Epidermal melanocyte (primary cell): ENCODE measurements around the gene SFTPD.

Experiments used
- DNase-seq: peaks from one replicate; pipeline ENCODE4 v3.0.0; 2011; ENCODE audit warnings: low spot score; ENCODE audit not compliant: insufficient read length

SFTPD gene

DNA sequence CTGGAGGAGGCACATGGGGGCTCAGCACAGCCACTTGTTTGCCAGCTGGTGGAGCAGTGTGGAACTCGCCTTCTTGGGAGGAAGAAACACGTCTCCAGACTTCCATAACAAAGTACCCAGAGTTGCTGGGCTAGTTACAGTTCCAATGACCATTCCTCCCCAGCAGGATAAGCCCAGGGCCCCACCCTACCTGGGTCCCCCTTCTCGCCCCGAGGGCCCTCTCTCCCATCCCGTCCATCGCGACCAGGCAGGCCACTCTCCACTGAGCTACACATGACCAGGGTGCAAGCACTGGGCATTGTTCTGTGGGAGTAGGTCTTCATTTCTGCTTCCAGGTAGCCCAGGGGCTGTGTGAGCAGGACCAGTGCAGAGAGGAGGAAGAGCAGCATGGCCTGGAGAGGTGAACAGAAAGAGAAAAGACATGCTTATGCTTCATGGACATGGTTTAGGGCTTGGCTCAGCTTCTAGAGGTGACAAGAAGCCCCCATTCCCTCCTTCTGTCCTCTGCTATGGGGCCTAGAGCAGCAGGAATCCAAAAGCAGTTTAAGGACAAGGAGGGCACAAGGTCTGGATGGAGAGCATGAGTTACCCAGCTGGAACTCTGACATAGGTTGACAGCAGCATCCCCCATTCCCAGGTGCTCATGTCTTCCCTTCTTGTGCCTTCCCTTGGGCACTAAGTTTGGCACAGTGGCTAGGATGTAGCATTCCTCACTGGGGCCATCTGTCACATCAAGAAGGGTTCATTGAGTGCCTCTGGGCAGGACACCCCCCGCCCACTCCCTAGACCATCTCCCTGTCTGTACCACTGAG lies 2.4 kb downstream of the SFTPD start:
- DNase-seq = no peak

DNA sequence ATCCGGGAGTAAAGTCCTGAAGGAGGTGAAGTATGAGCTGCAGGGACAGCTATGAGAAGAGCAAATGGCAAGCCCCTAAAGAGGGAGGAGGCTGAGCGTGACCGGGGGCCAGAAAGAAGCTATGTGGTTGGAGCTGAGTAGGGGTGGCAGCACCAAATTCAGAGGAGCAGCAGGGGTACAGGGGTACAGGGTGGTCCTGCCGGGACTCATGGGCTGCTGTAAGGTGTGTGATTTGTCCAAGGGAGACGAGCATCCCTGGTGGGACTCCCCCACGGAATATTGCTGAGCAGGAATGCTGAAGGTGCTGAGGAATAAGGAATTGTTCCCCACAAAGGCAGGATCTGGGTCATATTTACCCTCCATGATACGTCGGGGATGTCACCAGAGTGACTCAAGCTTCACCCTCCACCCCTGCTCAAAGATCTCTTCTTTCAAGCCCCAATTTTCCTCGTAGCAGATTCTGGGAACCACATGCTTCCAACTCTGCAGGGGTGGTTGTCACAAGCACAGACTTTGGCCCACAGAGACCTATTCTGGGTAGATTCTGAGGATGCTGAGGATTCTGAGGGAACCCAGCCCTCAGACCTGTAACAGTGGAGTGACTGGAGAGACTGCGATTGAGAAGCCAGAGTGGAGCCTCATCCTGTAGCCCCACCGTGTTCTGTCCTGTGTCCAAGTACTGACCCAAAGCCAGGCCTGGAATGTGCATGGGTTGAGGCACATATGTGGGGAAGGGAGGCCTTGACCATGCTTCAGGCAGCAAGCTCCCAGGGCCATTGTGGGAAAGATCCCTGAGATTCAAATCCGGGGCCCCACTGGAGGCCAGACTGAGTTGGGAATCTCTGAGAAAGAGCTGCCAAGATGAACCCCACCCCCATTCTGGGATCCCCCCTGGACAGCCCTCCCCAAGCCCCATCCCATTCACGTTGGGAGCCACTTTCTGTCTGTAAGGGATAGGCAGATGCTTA lies 4.2 kb downstream of the SFTPD start:
- no peak for DNase-seq

DNA sequence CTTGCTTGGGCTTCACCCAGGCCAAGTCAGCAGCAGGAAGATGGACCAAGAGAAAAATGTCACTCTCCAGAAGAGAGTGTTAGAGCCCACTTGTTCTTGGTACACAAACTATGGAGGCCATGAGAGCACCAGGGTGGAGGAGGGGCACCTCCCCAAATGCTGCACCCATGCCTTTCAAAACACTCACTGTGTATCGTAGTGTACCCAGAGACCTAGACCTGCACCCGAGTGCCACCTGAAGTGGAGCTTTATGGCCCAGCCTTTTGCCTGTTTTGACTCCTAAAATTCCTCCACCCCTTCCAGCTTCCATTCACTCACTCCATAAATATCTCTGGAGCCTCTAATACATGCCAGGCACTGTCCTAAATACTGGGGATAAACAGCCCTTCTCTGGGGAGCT lies 5.0 kb downstream of the SFTPD start:
- no peak for DNase-seq

DNA sequence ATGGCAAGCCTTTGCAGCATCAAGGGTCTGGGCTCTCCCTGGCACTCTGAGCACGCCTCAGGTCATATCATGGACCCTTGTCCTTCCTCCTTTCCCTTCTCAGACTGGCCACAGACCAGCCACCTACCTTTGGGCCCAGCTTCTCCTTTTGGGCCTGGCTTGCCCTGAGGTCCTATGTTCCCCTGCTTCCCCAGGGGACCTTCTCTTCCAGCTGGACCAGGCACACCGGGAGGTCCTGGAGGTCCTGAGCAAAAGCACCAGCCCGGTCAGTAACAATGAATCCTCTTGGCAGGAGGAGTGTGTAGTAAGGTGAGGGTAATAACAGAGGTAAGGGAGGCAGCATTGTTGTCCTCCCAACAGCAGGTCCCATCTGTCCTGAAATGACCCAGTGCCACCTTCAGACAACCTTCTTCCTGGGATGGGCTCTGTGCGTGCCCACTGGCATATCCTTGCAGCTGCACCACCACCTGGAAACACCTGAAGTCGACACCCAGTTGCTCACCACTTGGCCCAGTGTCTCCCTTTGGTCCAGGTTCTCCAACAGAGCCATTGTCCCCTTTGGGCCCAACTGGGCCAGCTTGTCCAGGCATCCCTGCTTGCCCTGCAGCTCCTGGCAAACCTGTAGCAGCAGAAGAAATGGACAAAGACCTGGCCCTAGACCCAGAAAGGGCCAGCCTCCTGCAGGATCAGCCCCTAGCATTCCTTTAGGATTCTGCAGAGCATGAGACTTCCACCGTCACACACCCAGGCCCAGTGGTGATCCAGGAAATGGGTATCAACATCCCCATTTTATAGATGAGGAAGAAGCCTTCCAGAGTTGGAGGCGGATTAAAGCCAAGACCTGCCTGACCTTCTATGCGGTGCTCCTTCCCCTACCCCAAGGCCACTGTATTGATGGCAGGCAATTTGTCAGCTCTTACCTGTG lies 6.4 kb downstream of the SFTPD start:
- DNase-seq = no peak

DNA sequence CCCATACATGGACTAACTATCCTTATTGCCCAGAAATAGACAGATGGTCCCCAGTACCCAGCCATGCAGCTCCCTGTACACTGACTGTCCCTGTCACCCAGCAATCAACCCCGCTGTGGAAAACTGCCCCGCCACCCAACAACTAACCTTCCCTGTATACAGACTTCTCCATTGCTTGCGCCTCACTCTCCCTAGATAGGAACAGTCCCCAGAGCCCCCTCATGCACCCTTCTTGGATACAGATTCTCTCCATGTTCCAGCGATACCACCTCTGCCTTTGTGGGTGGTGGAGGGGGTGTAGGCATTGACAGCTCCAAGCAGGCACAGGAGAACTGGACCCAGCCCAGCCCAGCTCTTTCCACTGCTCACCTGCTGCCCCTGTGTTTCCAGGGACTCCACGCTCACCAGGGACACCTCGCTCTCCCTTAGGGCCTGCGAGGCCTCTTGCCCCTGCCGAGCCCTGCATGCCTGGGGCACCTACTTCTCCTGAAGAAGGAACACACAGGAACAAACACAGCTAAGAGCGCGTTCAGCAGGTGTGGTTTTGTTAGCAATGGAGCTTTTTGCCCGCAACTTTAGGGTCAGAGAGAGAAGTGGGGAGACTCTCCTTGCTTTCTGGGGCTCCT lies 7.2 kb downstream of the SFTPD start:
- DNase-seq = no peak

DNA sequence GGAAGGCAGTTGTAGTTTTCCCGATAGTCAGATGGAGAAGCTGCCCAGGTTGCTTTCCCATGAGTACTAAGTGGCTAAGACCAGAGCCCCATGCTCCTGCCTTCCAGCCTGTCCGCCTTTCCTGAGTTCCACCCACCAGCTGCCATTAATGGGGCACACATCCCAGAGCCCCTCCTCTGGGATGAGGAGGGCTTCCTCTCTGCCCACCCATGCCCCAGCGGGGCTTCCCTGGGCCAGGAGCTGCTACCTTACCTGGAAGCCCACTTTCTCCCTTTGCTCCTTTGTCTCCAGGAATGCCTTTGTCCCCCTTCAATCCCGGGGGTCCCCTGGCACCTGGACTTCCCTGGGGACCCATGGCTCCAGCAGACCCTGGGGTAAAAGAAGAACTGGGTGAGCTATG lies 7.8 kb downstream of the SFTPD start:
- no peak for DNase-seq

DNA sequence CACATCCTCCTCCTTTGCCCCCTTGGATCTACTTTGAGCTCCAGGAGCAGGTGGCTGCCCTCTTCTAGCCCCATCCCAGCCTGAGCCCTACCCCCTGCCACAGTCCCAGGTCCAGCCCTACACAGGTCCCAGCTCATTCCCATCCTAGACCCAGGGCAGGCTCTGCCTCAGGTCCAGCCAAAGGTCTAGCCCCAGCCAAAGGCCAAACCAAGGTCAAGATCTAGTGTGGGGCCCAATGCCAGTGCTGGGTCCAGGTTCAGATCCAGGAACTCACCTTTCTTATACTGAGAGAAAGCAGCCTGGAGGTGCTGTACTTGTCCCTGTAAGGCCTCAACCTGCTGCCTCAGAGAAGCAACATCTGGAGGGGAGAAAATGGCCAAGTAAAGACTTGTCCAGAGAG lies 8.5 kb downstream of the SFTPD start:
- no peak for DNase-seq

DNA sequence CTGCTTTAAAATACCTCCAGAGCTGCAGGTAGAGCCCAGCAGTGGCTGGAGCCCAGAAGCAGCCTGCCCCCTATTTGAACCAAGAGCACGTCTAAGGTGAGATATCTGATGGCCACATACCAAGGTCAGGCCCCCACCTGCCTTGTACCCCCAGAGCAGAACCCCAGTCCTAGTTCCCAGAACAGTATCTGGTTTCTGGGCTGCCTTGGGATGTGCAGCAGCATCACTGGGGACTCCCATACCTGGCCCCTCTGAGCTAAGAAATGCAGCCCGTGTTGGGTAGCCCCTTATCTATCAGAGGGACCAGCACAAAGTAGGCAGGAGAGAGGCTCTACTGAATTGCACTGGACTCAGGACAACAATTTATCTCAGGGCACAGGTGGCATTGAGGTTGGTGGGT lies 8.9 kb downstream of the SFTPD start:
- no peak for DNase-seq

DNA sequence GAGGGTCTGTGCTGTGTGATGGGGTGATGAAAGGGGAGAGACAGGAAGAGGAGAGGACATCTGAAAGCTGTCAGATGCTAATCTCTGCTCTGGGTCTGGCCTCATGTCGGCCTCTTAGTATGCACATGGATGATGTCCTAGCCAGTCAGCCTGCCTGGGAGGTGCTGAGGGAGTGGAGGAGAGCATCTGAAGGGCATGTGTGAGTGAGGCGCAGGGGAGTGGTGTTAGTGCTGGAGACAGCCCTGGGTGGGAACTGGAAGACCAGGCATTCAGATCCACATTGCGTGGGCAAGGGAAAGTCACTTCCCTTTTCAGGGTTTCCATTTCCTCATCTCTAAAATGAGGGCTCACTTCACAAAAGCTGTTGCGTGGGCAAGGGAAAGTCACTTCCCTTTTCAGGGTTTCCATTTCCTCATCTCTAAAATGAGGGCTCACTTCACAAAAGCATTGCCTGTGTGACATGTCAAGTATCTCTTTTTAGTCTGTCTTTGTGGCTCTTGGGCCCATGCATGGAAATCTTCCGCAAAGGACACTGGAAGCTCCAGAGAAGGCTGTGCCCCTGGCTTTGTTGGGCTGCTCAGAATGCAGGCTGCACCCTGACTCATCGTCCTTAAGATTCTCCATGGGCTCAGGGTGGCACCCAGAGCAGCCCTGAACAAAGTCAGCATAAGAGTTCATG lies 10.0 kb downstream of the SFTPD start:
- no peak for DNase-seq

DNA sequence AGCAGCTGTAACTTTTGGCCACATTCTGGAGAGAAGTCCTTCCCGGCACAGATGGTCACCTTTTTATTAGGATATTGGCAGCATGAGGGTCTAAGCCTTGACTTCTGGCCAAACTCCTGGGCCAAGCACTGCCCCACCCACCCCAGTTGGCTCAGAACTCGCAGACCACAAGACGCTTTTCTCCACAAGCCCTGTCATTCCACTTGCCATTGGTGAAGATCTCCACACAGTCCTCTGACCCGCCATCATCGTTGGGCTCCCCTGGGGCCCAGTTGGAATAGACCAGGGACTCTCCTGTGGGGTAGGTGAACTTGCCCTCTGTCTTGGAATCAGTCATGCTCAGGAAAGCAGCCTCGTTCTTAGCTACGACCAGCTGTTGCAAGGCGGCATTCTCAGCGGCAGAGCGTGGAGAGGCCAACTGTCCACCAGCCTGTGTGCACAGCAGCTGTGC lies 11.2 kb downstream of the SFTPD start:
- DNase-seq = no peak

DNA sequence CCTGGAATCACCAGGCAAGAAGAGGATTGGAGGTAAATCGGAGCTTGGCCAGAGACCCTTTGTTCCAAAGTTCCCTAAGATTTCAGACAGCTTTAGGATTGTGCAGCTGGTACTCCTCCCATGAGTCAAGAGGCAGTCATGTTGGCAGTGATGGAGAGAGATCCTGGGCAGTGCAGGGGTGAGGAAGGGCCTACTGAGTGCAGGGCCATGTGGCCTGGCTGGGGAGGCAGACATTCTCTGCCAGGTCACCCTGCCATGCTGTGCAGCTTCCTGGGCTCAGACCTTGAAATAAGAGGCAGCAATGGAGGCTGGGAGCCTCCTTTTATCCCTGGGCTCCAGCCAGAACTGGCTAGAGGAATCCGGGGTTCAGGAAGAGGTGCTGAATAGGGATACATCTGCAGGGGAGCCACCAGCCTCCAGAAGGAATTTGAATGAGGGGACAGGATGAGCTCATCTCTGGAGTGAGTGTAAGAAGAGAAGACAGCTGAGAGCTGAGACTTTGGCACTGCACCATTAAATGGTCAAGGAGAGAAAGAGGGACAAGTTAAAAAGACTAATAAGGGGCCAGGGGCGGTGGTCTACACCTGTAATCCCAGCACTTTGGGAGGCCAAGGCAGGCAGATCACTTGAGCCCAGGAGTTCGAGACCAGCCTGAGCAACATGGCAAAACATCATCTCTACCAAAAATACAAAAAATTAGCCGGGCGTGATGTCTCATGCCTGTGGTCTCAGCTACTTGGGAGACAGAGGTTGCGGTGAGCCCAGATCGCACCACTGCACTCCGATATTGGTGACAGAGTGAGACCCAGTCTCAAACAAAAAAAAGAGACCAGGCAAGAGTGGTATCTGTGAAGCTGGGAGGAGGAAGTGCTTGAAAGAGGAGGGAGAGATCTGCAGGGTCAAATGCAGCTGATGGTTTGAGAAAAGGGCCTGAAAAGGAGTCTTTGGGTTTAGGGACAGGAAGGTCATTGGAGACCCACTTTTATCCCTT lies 12.0 kb downstream of the SFTPD start:
- no peak for DNase-seq

DNA sequence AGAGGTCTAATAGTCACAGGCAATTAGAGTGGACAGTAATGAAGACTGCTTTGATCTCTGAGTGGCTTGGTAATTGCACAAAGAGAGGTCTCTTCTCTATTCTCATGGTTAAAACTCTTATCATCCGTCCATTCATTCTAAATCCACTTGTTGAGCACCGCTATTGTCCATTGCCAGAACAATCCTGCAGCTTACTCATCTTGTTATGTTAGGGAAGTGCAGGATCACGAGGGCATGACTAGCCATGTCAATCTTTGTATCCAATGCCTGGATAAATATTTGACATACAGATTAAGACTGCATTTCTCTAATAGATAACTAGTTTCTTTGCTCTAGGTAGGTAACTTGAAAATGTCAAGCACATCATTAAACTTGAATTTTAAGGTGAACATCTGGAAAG lies 14.9 kb downstream of the SFTPD start:
- no peak for DNase-seq

DNA sequence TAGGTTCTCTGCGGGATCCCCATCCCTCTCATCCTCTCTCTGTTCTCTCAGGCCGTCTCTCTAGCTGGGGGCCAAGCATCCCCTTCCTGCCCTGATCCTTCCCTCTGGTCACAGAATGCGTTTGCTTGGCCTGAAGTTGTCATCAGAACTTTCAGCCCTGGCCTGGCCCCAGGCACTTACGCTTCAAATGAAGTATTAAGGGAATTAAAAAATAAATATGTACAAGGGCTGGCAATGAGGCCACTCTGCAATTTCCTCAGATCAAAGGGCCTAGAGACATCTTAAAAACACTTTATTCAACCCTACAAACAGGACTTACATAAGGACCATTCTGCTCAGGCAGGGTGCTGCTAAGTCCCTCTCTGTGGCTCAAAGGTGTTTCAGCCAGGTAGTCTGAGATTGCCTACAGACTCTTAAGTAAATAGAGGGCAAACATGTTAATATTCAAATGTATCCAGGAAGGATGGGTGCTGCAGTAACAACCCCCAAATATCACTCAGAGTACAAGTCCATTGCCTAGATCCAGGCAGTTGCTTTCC lies 16.0 kb downstream of the SFTPD start:
- no peak for DNase-seq

DNA sequence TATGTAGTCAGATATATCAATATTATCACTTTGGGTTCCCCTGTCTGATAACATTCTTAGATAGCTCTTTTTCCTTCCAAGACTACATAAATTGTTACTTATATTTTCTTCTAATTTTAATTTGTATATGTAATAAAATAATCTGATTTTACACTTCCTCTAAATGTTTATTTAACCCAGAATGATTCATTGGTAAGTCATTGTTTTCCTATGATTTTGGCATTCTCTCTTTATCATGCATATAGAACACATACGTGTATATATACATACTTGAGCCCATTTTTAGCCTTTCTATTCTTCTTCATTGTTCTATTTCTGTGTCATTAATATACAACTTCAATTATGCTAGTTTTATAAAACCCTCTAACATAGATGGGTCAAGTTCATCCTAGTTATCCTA lies 16.6 kb downstream of the SFTPD start:
- no peak for DNase-seq

DNA sequence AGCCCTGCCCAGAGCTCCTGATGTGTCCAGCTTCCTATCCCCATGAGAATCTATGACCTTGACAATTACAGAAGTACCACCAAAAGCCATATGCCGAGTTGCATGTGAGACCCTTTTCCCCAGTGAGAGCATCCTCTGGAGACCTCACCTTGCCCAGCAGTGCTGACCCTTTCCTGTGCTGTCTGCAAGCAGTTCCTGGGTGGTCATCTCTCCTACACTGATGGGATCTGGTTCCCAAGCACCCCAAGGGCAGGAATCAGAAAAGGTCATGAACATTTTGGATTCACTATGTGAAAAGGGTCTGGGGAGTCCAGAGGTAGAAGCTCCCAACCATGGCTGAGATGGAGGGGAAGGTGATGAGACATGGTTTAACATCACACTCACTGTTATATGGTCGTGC lies 18.2 kb downstream of the SFTPD start:
- DNase-seq = no peak

DNA sequence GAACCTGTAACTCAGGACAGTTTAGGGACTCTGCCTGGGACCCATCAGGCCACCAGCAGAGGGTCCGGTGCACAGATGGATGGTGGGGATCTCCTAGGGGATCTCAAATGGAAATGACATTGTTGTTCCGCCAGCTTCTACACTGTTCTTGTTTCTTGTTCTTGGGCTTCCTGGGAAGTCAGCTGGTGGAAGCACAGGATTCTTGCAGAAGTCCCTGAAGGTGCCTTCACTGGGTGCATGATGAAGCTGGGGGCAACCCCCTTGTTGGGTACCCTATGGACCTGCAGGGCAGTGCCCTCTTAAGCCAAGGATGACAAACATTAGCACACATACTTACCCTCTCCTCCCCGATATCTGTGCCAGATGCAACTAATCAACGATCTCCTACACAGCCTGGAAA lies 18.6 kb downstream of the SFTPD start:
- DNase-seq = no peak

DNA sequence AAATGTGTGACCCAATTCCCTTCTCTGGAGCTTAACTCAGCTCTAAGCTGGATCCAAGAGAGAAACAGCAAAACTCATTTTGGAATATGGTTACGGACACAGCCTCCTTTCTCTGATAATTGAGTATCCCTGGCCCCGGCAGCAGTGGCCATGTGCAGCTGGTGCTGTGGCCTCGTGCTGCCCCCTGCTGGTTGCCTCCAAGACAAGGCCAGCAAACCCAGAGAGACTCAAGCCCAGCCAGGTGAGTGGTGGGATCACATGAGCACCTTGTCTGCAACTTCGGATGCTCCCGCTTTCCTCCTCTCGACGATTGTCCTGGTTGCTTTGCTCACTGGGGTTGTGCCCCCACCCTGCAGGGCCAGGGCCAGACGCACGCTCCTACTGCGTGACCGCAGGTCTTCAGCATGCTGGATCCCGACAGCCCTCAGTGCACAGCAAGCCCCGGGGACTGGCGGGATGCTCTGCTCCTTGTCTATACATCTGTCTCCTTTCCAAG lies 19.4 kb downstream of the SFTPD start:
- peak; percentile 39 for DNase-seq

DNA sequence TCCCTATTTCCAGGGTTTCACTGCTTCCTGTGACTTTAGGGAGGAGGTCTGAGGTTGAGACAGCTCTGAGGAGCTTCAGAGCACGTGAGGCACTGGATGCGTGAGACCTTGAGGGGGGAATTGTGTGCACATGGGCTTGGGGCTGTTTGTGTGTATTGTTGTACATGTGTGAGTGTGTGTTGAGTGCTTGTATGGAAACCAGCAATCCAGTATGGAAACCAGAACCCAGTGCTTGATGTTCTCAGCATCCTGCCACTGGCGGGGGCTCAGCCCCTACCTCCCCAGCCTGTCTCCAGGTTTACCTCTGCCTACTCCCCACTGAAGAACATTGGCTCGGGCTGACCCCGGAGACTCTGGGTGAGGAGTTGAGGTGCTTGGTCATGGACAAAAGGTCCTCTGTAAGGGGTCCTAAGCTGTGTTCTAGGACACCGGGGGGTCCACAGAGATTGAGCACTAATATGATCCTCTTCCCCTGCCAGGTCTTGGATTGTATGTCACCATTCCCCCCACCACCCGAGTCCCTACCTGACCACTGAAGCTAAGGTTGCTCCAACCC lies 20.8 kb downstream of the SFTPD start:
- DNase-seq = no peak
